H9 (cell line): ENCODE data around the gene ADAMTS13. TPM values are rescaled to one million over a fixed set of nuclear protein-coding genes. Genes with fewer than 3 reads are reported as not detected.

Source experiments
- DNase-seq: peaks from one replicate; pipeline ENCODE4 v3.0.0-alpha.2; 2017
- H2AFZ ChIP-seq: one replicate; pipeline ENCODE4 v1.6.1; 2013; ENCODE audit warnings: mild to moderate bottlenecking, low read length, control low read depth, moderate library complexity
- H2AK5ac ChIP-seq: 2 replicates; pipeline ENCODE4 v1.6.1; 2013; ENCODE audit warnings: low read length, control low read depth, mixed read lengths; ENCODE audit not compliant: insufficient read length
- H2BK120ac ChIP-seq: one replicate; pipeline ENCODE4 v1.6.1; 2013; ENCODE audit warnings: low read depth, mild to moderate bottlenecking, low read length, control low read depth, inconsistent platforms; ENCODE audit not compliant: poor library complexity, severe bottlenecking
- H2BK12ac ChIP-seq: 2 replicates; pipeline ENCODE4 v1.6.1; 2013; ENCODE audit warnings: low read length, control low read depth, mixed read lengths, low read depth; ENCODE audit not compliant: insufficient read length
- H2BK15ac ChIP-seq: 2 replicates; pipeline ENCODE4 v1.6.1; 2013; ENCODE audit warnings: low read depth, low read length, control low read depth
- H2BK20ac ChIP-seq: one replicate; pipeline ENCODE4 v1.6.1; 2013; ENCODE audit warnings: low read depth, mild to moderate bottlenecking, low read length, control low read depth, inconsistent platforms; ENCODE audit not compliant: poor library complexity, severe bottlenecking
- H2BK5ac ChIP-seq: 2 replicates; pipeline ENCODE4 v1.6.1; 2013; ENCODE audit warnings: low read length, control low read depth, mixed read lengths; ENCODE audit not compliant: insufficient read length
- H3K14ac ChIP-seq: 2 replicates; pipeline ENCODE4 v1.6.1; 2013; ENCODE audit warnings: low read length, control low read depth; ENCODE audit not compliant: insufficient read depth
- H3K18ac ChIP-seq: 2 replicates; pipeline ENCODE4 v1.6.1; 2013; ENCODE audit warnings: low read depth, mild to moderate bottlenecking, mixed read lengths, low read length, control low read depth; ENCODE audit not compliant: insufficient read length
- H3K23ac ChIP-seq: 2 replicates; pipeline ENCODE4 v1.6.1; 2013; ENCODE audit warnings: low read length, control low read depth, mixed read lengths, low read depth; ENCODE audit not compliant: insufficient read length
- H3K23me2 ChIP-seq: 2 replicates; pipeline ENCODE4 v1.6.1; 2013; ENCODE audit warnings: low read depth, mild to moderate bottlenecking, mixed read lengths, low read length, control low read depth; ENCODE audit not compliant: insufficient read length, poor library complexity, severe bottlenecking
- H3K27ac ChIP-seq: 2 replicates; pipeline ENCODE4 v1.5.1; 2013; ENCODE audit warnings: low read length, control low read depth, mixed read lengths, low read depth; ENCODE audit not compliant: insufficient read length
- H3K27me3 ChIP-seq: 2 replicates; pipeline ENCODE4 v1.6.1; 2013; ENCODE audit warnings: low read length, control low read depth, inconsistent platforms; ENCODE audit not compliant: insufficient read depth
- H3K4ac ChIP-seq: 2 replicates; pipeline ENCODE4 v1.6.1; 2013; ENCODE audit warnings: low read depth, mild to moderate bottlenecking, control low read depth, inconsistent platforms, low read length, moderate library complexity
- H3K4me1 ChIP-seq: 2 replicates; pipeline ENCODE4 v1.6.1; 2013; ENCODE audit warnings: low read length, control low read depth, inconsistent platforms; ENCODE audit not compliant: insufficient read depth
- H3K4me2 ChIP-seq: 2 replicates; pipeline ENCODE4 v1.6.1; 2013; ENCODE audit warnings: low read length, control low read depth, mixed read lengths; ENCODE audit not compliant: insufficient read length, insufficient read depth
- H3K56ac ChIP-seq: 2 replicates; pipeline ENCODE4 v1.6.1; 2013; ENCODE audit warnings: low read depth, mild to moderate bottlenecking, mixed read lengths, low read length, control low read depth; ENCODE audit not compliant: insufficient read length
- H3K79me1 ChIP-seq: 2 replicates; pipeline ENCODE4 v1.6.1; 2013; ENCODE audit warnings: low read depth, mild to moderate bottlenecking, moderate library complexity, low read length, control low read depth, inconsistent platforms; ENCODE audit not compliant: insufficient read depth, poor library complexity, severe bottlenecking
- H3K79me2 ChIP-seq: 2 replicates; pipeline ENCODE4 v1.6.1; 2013; ENCODE audit warnings: low read length, control low read depth, inconsistent platforms; ENCODE audit not compliant: insufficient read depth
- H3K9ac ChIP-seq: 2 replicates; pipeline ENCODE4 v1.6.1; 2013; ENCODE audit warnings: low read length, control low read depth, mixed read lengths; ENCODE audit not compliant: insufficient read length; ENCODE audit errors: extremely low read depth
- H3K9me3 ChIP-seq: one replicate; pipeline ENCODE4 v1.6.1; 2013; ENCODE audit warnings: low read depth, low read length, inconsistent platforms; ENCODE audit not compliant: control insufficient read depth
- H3T11ph ChIP-seq: one replicate; pipeline ENCODE4 v1.6.1; 2013; ENCODE audit warnings: mild to moderate bottlenecking, low read length, control low read depth, inconsistent platforms
- H4K20me1 ChIP-seq: one replicate; pipeline ENCODE4 v1.6.1; 2013; ENCODE audit not compliant: control insufficient read depth, insufficient read length, insufficient read depth
- H4K5ac ChIP-seq: 2 replicates; pipeline ENCODE4 v1.6.1; 2013; ENCODE audit warnings: low read depth, mild to moderate bottlenecking, mixed read lengths, low read length, control low read depth; ENCODE audit not compliant: insufficient read length
- H4K8ac ChIP-seq: replicated peaks from 2 replicates; pipeline ENCODE4 v1.6.1; 2013; ENCODE audit warnings: low read length, control low read depth, mixed read lengths, low read depth; ENCODE audit not compliant: insufficient read length
- H4K91ac ChIP-seq: 2 replicates; pipeline ENCODE4 v1.6.1; 2013; ENCODE audit warnings: low read depth, mild to moderate bottlenecking, moderate library complexity, mixed read lengths, low read length, control low read depth; ENCODE audit not compliant: insufficient read length
- H3K27ac Mint-ChIP-seq, 3 experiments: 2 replicates in 2 of 3; 3 replicates in 1 of 3; pipeline ENCODE4 v1.8.0; 2020 to 2021; ENCODE audit warnings: mixed read lengths in 3 of 3, mild to moderate bottlenecking in 1 of 3, moderate library complexity in 1 of 3
- H3K27me3 Mint-ChIP-seq: 2 replicates; pipeline ENCODE4 v1.8.0; 2021; ENCODE audit warnings: low read depth, mild to moderate bottlenecking, moderate library complexity, mixed read lengths
- H3K36me3 Mint-ChIP-seq, 3 experiments: 2 replicates in 2 of 3; 3 replicates in 1 of 3; pipeline ENCODE4 v1.8.0; 2020 to 2021; ENCODE audit warnings: low read depth in 3 of 3, mixed read lengths in 3 of 3; ENCODE audit not compliant: insufficient read depth in 1 of 3
- H3K4me1 Mint-ChIP-seq, 2 experiments: 2 replicates each; pipeline ENCODE4 v1.8.0; 2020; ENCODE audit warnings: mixed read lengths in 2 of 2
- H3K4me3 Mint-ChIP-seq, 2 experiments: 2 replicates in 1 of 2; 3 replicates in 1 of 2; pipeline ENCODE4 v1.8.0; 2020 to 2021; ENCODE audit warnings: mild to moderate bottlenecking in 2 of 2, mixed read lengths in 2 of 2, moderate library complexity in 1 of 2
- H3K9me3 Mint-ChIP-seq, 2 experiments: 2 replicates in 1 of 2; 3 replicates in 1 of 2; pipeline ENCODE4 v1.8.0; 2020; ENCODE audit warnings: mild to moderate bottlenecking in 2 of 2, mixed read lengths in 2 of 2, moderate library complexity in 1 of 2
- WGBS: extraction: QIAGEN DNeasy Blood & Tissue Kit; methylation state at CpG from one replicate; pipeline ENCODE4 v1.1.7; 2013; ENCODE audit warnings: missing lambda C conversion rate, low lambda C conversion rate, mixed read lengths; ENCODE audit not compliant: insufficient read length; ENCODE audit errors: extremely low coverage; 5-methylcytosine and 5-hydroxymethylcytosine counted together
- total RNA-seq: library from RNA; stranded (reverse); gene quantifications from 2 replicates; pipeline ENCODE4 v1.2.1, GENCODE V29; 2021
- TF ChIP-seq, protein P1 (sequence below): fragments of 200-600 bp; sonication (generic); conservative IDR thresholded peaks from 3 replicates; pipeline ENCODE4 v1.8.0; 2021; ENCODE audit warnings: antibody characterized with exemption, mild to moderate bottlenecking

The ADAMTS13 gene
- total RNA-seq, 1 experiment from 2014 or later, result 8.8 TPM

DNA sequence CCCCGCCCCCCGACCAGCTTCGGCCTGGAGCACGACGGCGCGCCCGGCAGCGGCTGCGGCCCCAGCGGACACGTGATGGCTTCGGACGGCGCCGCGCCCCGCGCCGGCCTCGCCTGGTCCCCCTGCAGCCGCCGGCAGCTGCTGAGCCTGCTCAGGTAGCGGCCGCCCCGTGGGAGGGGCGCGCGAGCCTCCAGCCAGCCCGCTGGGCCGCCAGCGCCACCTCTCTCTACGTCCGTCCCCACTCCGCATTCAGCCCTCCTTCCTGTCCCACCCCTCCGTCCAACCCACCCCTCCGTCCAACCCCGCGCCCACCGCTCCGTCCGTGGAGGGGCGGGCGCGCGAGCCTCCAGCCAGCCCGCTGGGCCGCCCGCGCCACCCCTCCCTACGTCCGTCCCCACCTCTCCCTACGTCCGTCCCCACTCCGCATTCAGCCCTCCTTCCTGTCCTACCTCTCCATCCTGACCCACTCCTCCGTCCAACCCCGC lies 6.5 kb downstream of the ADAMTS13 start:
- peaks cover 4 to 7% of the 10 kb centered on the region in 2 experiments; a peak in 4 of 5 replicates for H3K9me3 Mint-ChIP-seq
- Histone ChIP-seq H4K5ac (no peak overlapping the region), H2BK12ac (no peak overlapping the region), H3K27me3 (peaks cover 2% of the 10 kb centered on the region; the same call in 1 of the 2 replicates), H3K9me3 (no peaks in the 10 kb centered on the region), H3K23me2 (peaks cover 7% of the 10 kb centered on the region), H3K27ac (no peak overlapping the region), H4K91ac (no peak overlapping the region), H3K4me1 (no peaks in the 10 kb centered on the region), H2BK20ac (no peak overlapping the region), H3K79me1 (no peaks in the 10 kb centered on the region), H3K4me2 (peak overlapping the region; percentile 40), H3K18ac (no peak overlapping the region), H3K23ac (no peak overlapping the region), H2BK5ac (no peak overlapping the region), H3K79me2 (no peaks in the 10 kb centered on the region; the same call in 1 of the 2 replicates), H2AK5ac (no peak overlapping the region), H2BK15ac (no peak overlapping the region), H3K9ac (no peak overlapping the region), H3K56ac (no peak overlapping the region), H2AFZ (no peak overlapping the region), H4K20me1 (no peaks in the 10 kb centered on the region), H3K4ac (no peak overlapping the region), H2BK120ac (no peak overlapping the region), H3K14ac (no peak overlapping the region; the same call in 1 of the 2 replicates), H4K8ac (no peak overlapping the region), H3T11ph (no peak overlapping the region)
- TF ChIP-seq, protein P1, sequence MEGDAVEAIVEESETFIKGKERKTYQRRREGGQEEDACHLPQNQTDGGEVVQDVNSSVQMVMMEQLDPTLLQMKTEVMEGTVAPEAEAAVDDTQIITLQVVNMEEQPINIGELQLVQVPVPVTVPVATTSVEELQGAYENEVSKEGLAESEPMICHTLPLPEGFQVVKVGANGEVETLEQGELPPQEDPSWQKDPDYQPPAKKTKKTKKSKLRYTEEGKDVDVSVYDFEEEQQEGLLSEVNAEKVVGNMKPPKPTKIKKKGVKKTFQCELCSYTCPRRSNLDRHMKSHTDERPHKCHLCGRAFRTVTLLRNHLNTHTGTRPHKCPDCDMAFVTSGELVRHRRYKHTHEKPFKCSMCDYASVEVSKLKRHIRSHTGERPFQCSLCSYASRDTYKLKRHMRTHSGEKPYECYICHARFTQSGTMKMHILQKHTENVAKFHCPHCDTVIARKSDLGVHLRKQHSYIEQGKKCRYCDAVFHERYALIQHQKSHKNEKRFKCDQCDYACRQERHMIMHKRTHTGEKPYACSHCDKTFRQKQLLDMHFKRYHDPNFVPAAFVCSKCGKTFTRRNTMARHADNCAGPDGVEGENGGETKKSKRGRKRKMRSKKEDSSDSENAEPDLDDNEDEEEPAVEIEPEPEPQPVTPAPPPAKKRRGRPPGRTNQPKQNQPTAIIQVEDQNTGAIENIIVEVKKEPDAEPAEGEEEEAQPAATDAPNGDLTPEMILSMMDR, result no peak
- H3K4me3 Mint-ChIP-seq, result peak overlapping the region; percentile 45 to 67
- H3K27me3 Mint-ChIP-seq, result peaks cover 24% of the 10 kb centered on the region
- no peak overlapping the region for H3K27ac Mint-ChIP-seq
- no CpG with 5 or more reads among the region's 57 CpGs for WGBS
- DNase-seq, result peak; percentile 81
- H3K4me1 Mint-ChIP-seq, result peaks cover 7% of the 10 kb centered on the region in 2 experiments; a peak in 3 of 4 replicates
- peaks cover 0 to 12% (median 7%) of the 10 kb centered on the region in 3 experiments; a peak in 6 of 7 replicates for H3K36me3 Mint-ChIP-seq
